GM06990 (cell line): ENCODE results near the gene TNPO3.

Experiments
- DNase-seq: peaks from one replicate; pipeline ENCODE4 v3.0.0-alpha.2; 2011; ENCODE audit not compliant: insufficient read length; ENCODE audit errors: extremely low read depth
- H3K27me3 ChIP-seq: replicated peaks from 2 replicates; pipeline ENCODE4 v1.6.0; 2011; ENCODE audit warnings: low read length; ENCODE audit not compliant: control insufficient read depth, insufficient read depth
- H3K36me3 ChIP-seq: 2 replicates; pipeline ENCODE4 v1.5.1; 2011; ENCODE audit warnings: low read length; ENCODE audit not compliant: control insufficient read depth, insufficient read depth
- H3K4me3 ChIP-seq: replicated peaks from 2 replicates; pipeline ENCODE4 v1.5.1; 2011; ENCODE audit warnings: low read depth, mild to moderate bottlenecking, control low read depth, low read length
- CTCF ChIP-seq: IDR thresholded peaks from 2 replicates; pipeline ENCODE4 v1.5.1; 2011; ENCODE audit warnings: low read length, control low read depth, mild to moderate bottlenecking, inconsistent platforms; ENCODE audit not compliant: insufficient read depth, poor library complexity, severe bottlenecking

Gene TNPO3

GRCh38 chr7:128912281-128912680 lies 142.6 kb downstream of the TNPO3 start:
- TF ChIP-seq CTCF = no peak
- no peak for DNase-seq
- no peak overlapping the region for H3K4me3 ChIP-seq
- H3K27me3 ChIP-seq = no peaks in the 10 kb centered on the region
- H3K36me3 ChIP-seq = no peaks in the 10 kb centered on the region

GRCh38 chr7:128911423-128912031 lies 143.4 kb downstream of the TNPO3 start:
- TF ChIP-seq CTCF = no peak
- no peak for DNase-seq
- Histone ChIP-seq H3K4me3 (no peak overlapping the region), H3K27me3 (no peaks in the 10 kb centered on the region), H3K36me3 (no peaks in the 10 kb centered on the region)

- no peaks in the 10 kb centered on the region for H3K36me3 ChIP-seq
- no peak within 1 kb of the TSS for H3K4me3 ChIP-seq
- no peaks in the 10 kb centered on the region for H3K27me3 ChIP-seq
- no peak for TF ChIP-seq CTCF
- no peak for DNase-seq
Observed at GRCh38 chr7:128910569-128910945, 144.4 kb downstream of the TNPO3 start, which contains the start of gene KCP. Gene KCP (minus strand): TSS chr7:128910709. CDS start chr7:128910676, 33 bp downstream.

GRCh38 chr7:128909625-128910568 lies 145.0 kb downstream of the TNPO3 start:
- H3K4me3 ChIP-seq = no peak overlapping the region
- no peaks in the 10 kb centered on the region for H3K36me3 ChIP-seq
- no peaks in the 10 kb centered on the region for H3K27me3 ChIP-seq
- TF ChIP-seq CTCF = no peak
- DNase-seq = no peak

GRCh38 chr7:128908750-128909624 lies 145.9 kb downstream of the TNPO3 start:
- DNase-seq = no peak
- no peak overlapping the region for H3K4me3 ChIP-seq
- no peaks in the 10 kb centered on the region for H3K36me3 ChIP-seq
- H3K27me3 ChIP-seq = no peaks in the 10 kb centered on the region
- no peak for TF ChIP-seq CTCF
